Uterus (tissue), 4 donors: ENCODE data around the gene SYT9. TPM values are rescaled to one million over a fixed set of nuclear protein-coding genes. Genes with fewer than 3 reads are reported as not detected.

Experiments used
- DNase-seq, 2 donors: peaks; one replicate each; pipeline ENCODE4 v3.0.0-alpha.2; 2019 to 2020
- H3K27ac ChIP-seq, 2 donors: fragments of 200-600 bp; sonication (generic); 1 replicate in 1 of 2; 2 replicates in 1 of 2; pipeline ENCODE4 v1.5.1; 2016 to 2018
- H3K27me3 ChIP-seq, 2 donors: fragments of 200-600 bp; sonication (generic); one replicate each; pipeline ENCODE4 v1.5.1; 2018 to 2019; ENCODE audit warnings: control low read depth in 1 of 2
- H3K36me3 ChIP-seq, 2 donors: fragments of 200-600 bp; sonication (generic); one replicate each; pipeline ENCODE4 v1.5.1; 2019; ENCODE audit warnings: control low read depth in 1 of 2
- H3K4me1 ChIP-seq, 2 donors: fragments of 200-600 bp; sonication (generic); one replicate each; pipeline ENCODE4 v1.5.1; 2018 to 2019; ENCODE audit warnings: control low read depth in 1 of 2
- H3K4me3 ChIP-seq, 2 donors: fragments of 200-600 bp; sonication (generic); 1 replicate in 1 of 2; 2 replicates in 1 of 2; pipeline ENCODE4 v1.5.1; 2018 to 2019; ENCODE audit warnings: mild to moderate bottlenecking in 1 of 2
- H3K9me3 ChIP-seq, 2 donors: fragments of 200-600 bp; sonication (generic); one replicate each; pipeline ENCODE4 v1.5.1; 2019; ENCODE audit warnings: control low read depth in 1 of 2
- CTCF ChIP-seq, 4 experiments: fragments of 200-600 bp in 2 of 4; fragments of 450-650 bp in 2 of 4; sonication (generic) in 2 of 4; IDR thresholded peaks; one replicate each; pipeline ENCODE4 v1.5.1; 2016 to 2019; ENCODE audit warnings: antibody characterized with exemption in 4 of 4, mild to moderate bottlenecking in 2 of 4, moderate library complexity in 1 of 4
- POLR2A ChIP-seq, 2 donors: fragments of 450-650 bp; IDR thresholded peaks; one replicate each; pipeline ENCODE4 v1.6.1; 2016; ENCODE audit warnings: antibody characterized with exemption in 2 of 2, mild to moderate bottlenecking in 1 of 2, moderate library complexity in 1 of 2
- intact Hi-C: fragments of 100-400 bp; cut with DNase I; formaldehyde crosslinking; loops from one replicate; pipeline ENCODE4 v1.15.1; 2023; ENCODE audit warnings: low total_unique reads
- total RNA-seq, 4 donors: library from RNA; depleted of rRNA in 3 of 4; stranded (reverse); fragments of >200 nt in 3 of 4; gene quantifications; one replicate each; pipeline versions ENCODE4 v1.1.0 to v1.2.4, GENCODE V29; 2014 to 2023
- donor health status: DM: yes; HTN: yes; CAD: no.

Gene SYT9
- total RNA-seq, 4 donors from 2014 or later, result 0.29 to 5.8 (median 3.0) TPM; not detected in 1

GRCh38 chr11:7219491-7219890 lies 32.2 kb upstream of the SYT9 start:
- TF ChIP-seq POLR2A (IDR thresholded peaks at IDR 0.05), result no peak
- no peak for TF ChIP-seq CTCF (IDR thresholded peaks at IDR 0.05)
- H3K36me3 ChIP-seq, result no peaks in the 10 kb centered on the region
- intact Hi-C loops, result no loop called here
- no peaks in the 10 kb centered on the region for H3K9me3 ChIP-seq
- no peaks in the 10 kb centered on the region for H3K27me3 ChIP-seq
- no peak overlapping the region for H3K27ac ChIP-seq
- H3K4me1 ChIP-seq, result no peaks in the 10 kb centered on the region
- no peak for DNase-seq
- H3K4me3 ChIP-seq, result no peak overlapping the region

GRCh38 chr11:7220636-7221035 lies 31.1 kb upstream of the SYT9 start:
- Histone ChIP-seq H3K4me1 (no peaks in the 10 kb centered on the region), H3K27me3 (no peaks in the 10 kb centered on the region), H3K27ac (no peak overlapping the region), H3K4me3 (no peak overlapping the region), H3K36me3 (no peaks in the 10 kb centered on the region), H3K9me3 (no peaks in the 10 kb centered on the region)
- no peak for TF ChIP-seq POLR2A (IDR thresholded peaks at IDR 0.05)
- no peak for TF ChIP-seq CTCF (IDR thresholded peaks at IDR 0.05)
- DNase-seq, result no peak
- intact Hi-C loops, result no loop called here

- H3K27ac ChIP-seq, result no peak overlapping the region
- H3K36me3 ChIP-seq, result no peaks in the 10 kb centered on the region
- H3K9me3 ChIP-seq, result no peaks in the 10 kb centered on the region
- intact Hi-C loops, result no loop called here
- H3K27me3 ChIP-seq, result no peaks in the 10 kb centered on the region
- TF ChIP-seq POLR2A (IDR thresholded peaks at IDR 0.05) (no peak), CTCF (IDR thresholded peaks at IDR 0.05) (no peak)
- no peaks in the 10 kb centered on the region for H3K4me1 ChIP-seq
- H3K4me3 ChIP-seq, result no peak overlapping the region
- DNase-seq, result no peak
These were observed 29.1 kb upstream of the SYT9 start for GRCh38 chr11:7222619-7223018.

- no peaks in the 10 kb centered on the region for H3K4me1 ChIP-seq
- intact Hi-C loops, result no loop called here
- no peak overlapping the region for H3K4me3 ChIP-seq
- H3K27ac ChIP-seq, result no peak overlapping the region
- no peaks in the 10 kb centered on the region for H3K9me3 ChIP-seq
- H3K36me3 ChIP-seq, result no peaks in the 10 kb centered on the region
- no peaks in the 10 kb centered on the region for H3K27me3 ChIP-seq
- TF ChIP-seq POLR2A (IDR thresholded peaks at IDR 0.05), result no peak
- no peak for TF ChIP-seq CTCF (IDR thresholded peaks at IDR 0.05)
- no peak for DNase-seq
These were observed 11.8 kb upstream of the SYT9 start for GRCh38 chr11:7239877-7240276.

GRCh38 chr11:7245341-7245740 lies 6.4 kb upstream of the SYT9 start:
- DNase-seq, result no peak
- Histone ChIP-seq H3K9me3 (no peaks in the 10 kb centered on the region), H3K4me1 (no peaks in the 10 kb centered on the region), H3K4me3 (no peak overlapping the region), H3K36me3 (no peaks in the 10 kb centered on the region), H3K27ac (no peak overlapping the region), H3K27me3 (no peaks in the 10 kb centered on the region)
- TF ChIP-seq POLR2A (IDR thresholded peaks at IDR 0.05) (no peak), CTCF (IDR thresholded peaks at IDR 0.05) (no peak)
- intact Hi-C loops, result no loop called here
